MM.1S (cell line): Measurements from ENCODE around the gene ABTB2.

Experiments used
- CTCF ChIP-seq: fragments of 300-600 bp; sonication (generic); IDR thresholded peaks from 2 replicates; pipeline ENCODE4 v1.5.1; 2016; ENCODE audit warnings: antibody characterized with exemption, low read length, mixed read lengths
- EZH2 ChIP-seq: fragments of 300-600 bp; sonication (generic); optimal IDR thresholded peaks from 2 replicates; pipeline ENCODE3; 2017; ENCODE audit warnings: low read depth, mild to moderate bottlenecking, antibody characterized with exemption, low read length, mixed read lengths
- EZH2phosphoT487 ChIP-seq: fragments of 300-600 bp; sonication (generic); IDR thresholded peaks from 2 replicates; pipeline ENCODE4 v1.6.1; 2018; ENCODE audit warnings: antibody characterized with exemption, low read length

GRCh38 chr11:34278175-34278574, 79.6 kb downstream of the ABTB2 start:
- TF ChIP-seq CTCF (no peak), EZH2 (no peak), EZH2phosphoT487 (no peak)
